HEK293 (cell line): ENCODE results near the gene SPACDR.

Experiments used
- CTCF ChIA-PET: fragments of 350-600 bp; formaldehyde crosslinking; extraction: SDS; loops from one replicate; lab custom pipeline; 2021; ENCODE audit warnings: antibody characterized with exemption; lab: Yijun Ruan, JAX
- POLR2A ChIA-PET: fragments of 300-600 bp; formaldehyde crosslinking; extraction: SDS; loops from one replicate; lab custom pipeline; 2020; ENCODE audit warnings: antibody characterized with exemption, inconsistent platforms; lab: Yijun Ruan, JAX
- H3K27ac ChIP-seq: fragments of 200-500 bp; sonication (Bioruptor generic); 2 replicates; pipeline ENCODE4 v1.5.1; 2014; ENCODE audit warnings: low read depth, low read length, control low read depth, inconsistent platforms; ENCODE audit errors: extremely low read depth
- H3K36me3 ChIP-seq, 2 experiments: fragments of 200-500 bp in 1 of 2; sonication (Bioruptor generic) in 1 of 2; 1 replicate in 1 of 2; 2 replicates in 1 of 2; pipeline ENCODE4 v1.5.1; 2014 to 2017; ENCODE audit warnings: inconsistent platforms in 2 of 2, low read length in 2 of 2; ENCODE audit not compliant: control insufficient read depth in 2 of 2, insufficient read depth in 1 of 2
- H3K4me1 ChIP-seq: fragments of 200-500 bp; sonication (Bioruptor generic); 2 replicates; pipeline ENCODE4 v1.5.1; 2014; ENCODE audit warnings: mild to moderate bottlenecking, low read length, inconsistent platforms; ENCODE audit not compliant: control insufficient read depth, insufficient read depth
- H3K4me3 ChIP-seq: 2 replicates; pipeline ENCODE4 v1.5.1; 2011; ENCODE audit warnings: low read depth, mild to moderate bottlenecking, control low read depth, low read length, moderate library complexity
- H3K9me3 ChIP-seq: fragments of 200-500 bp; sonication (Bioruptor generic); 2 replicates; pipeline ENCODE4 v1.5.1; 2014; ENCODE audit warnings: low read depth, low read length, inconsistent platforms; ENCODE audit not compliant: control insufficient read depth, insufficient read depth
- GFI1B ChIP-seq: fragments of 450-650 bp; formaldehyde crosslinking; IDR thresholded peaks from 2 replicates; pipeline ENCODE4 v1.5.1; 2016; ENCODE audit warnings: missing biosample characterization, missing genetic modification characterization
- PBX3 ChIP-seq: sonication (generic); formaldehyde crosslinking; IDR thresholded peaks from 2 replicates; pipeline ENCODE4 v1.8.1; 2022; ENCODE audit warnings: mild to moderate bottlenecking, moderate library complexity, missing genetic modification reagents
- RBAK ChIP-seq: fragments of 450-650 bp; formaldehyde crosslinking; IDR thresholded peaks from 2 replicates; pipeline ENCODE4 v1.5.1; 2016; ENCODE audit warnings: missing biosample characterization, missing genetic modification characterization
- TCF7L2 ChIP-seq: IDR thresholded peaks from 2 replicates; pipeline ENCODE4 v1.6.1; 2011; ENCODE audit warnings: low read depth, mild to moderate bottlenecking, inconsistent platforms, low read length, moderate library complexity, borderline replicate concordance
- TRIM28 ChIP-seq: IDR thresholded peaks from 2 replicates; pipeline ENCODE4 v1.6.1; 2011; ENCODE audit warnings: low read length, control low read depth, borderline replicate concordance
- ZBTB11 ChIP-seq: fragments of 450-650 bp; formaldehyde crosslinking; conservative IDR thresholded peaks from 2 replicates; pipeline ENCODE4 v1.5.1; 2016; ENCODE audit warnings: low read depth, missing biosample characterization, missing genetic modification characterization
- ZBTB49 ChIP-seq: fragments of 450-650 bp; formaldehyde crosslinking; IDR thresholded peaks from 2 replicates; pipeline ENCODE4 v1.5.1; 2016; ENCODE audit warnings: missing biosample characterization, missing genetic modification characterization, low read depth
- ZNF214 ChIP-seq: fragments of 450-650 bp; formaldehyde crosslinking; IDR thresholded peaks from 2 replicates; pipeline ENCODE4 v1.5.1; 2017; ENCODE audit warnings: missing biosample characterization, mild to moderate bottlenecking, missing genetic modification characterization, borderline replicate concordance
- ZNF274 ChIP-seq, 2 experiments: fragments of 200-500 bp in 1 of 2; fragments of 450-650 bp in 1 of 2; sonication (Bioruptor generic) in 1 of 2; formaldehyde crosslinking in 1 of 2; IDR thresholded peaks; 2 replicates each; pipeline versions ENCODE4 v1.5.1 to v1.6.1; 2014 to 2016; ENCODE audit warnings: borderline replicate concordance in 1 of 2, inconsistent platforms in 1 of 2, low read length in 1 of 2, missing biosample characterization in 1 of 2, missing genetic modification characterization in 1 of 2
- ZNF302 ChIP-seq: fragments of 450-650 bp; formaldehyde crosslinking; IDR thresholded peaks from 2 replicates; pipeline ENCODE4 v1.5.1; 2016; ENCODE audit warnings: missing biosample characterization, missing genetic modification characterization, low read depth
- ZNF350 ChIP-seq: fragments of 450-650 bp; formaldehyde crosslinking; IDR thresholded peaks from 2 replicates; pipeline ENCODE4 v1.5.0; 2017; ENCODE audit warnings: missing biosample characterization, mild to moderate bottlenecking, missing genetic modification characterization
- ZNF354C ChIP-seq: fragments of 450-650 bp; formaldehyde crosslinking; IDR thresholded peaks from 2 replicates; pipeline ENCODE4 v1.5.1; 2016; ENCODE audit warnings: missing biosample characterization, missing genetic modification characterization, low read depth, borderline replicate concordance
- ZNF362 ChIP-seq: fragments of 450-650 bp; formaldehyde crosslinking; IDR thresholded peaks from 2 replicates; pipeline ENCODE4 v1.5.1; 2016; ENCODE audit warnings: missing biosample characterization, missing genetic modification characterization
- ZNF473 ChIP-seq: fragments of 450-650 bp; formaldehyde crosslinking; IDR thresholded peaks from 2 replicates; pipeline ENCODE4 v1.5.1; 2017; ENCODE audit warnings: missing biosample characterization, missing genetic modification characterization
- ZNF558 ChIP-seq: fragments of 450-650 bp; formaldehyde crosslinking; IDR thresholded peaks from 2 replicates; pipeline ENCODE4 v1.5.1; 2016; ENCODE audit warnings: missing biosample characterization, missing genetic modification characterization
- ZNF610 ChIP-seq: fragments of 450-650 bp; formaldehyde crosslinking; IDR thresholded peaks from 2 replicates; pipeline ENCODE4 v1.5.1; 2016; ENCODE audit warnings: missing biosample characterization, missing genetic modification characterization, borderline replicate concordance
- ZNF621 ChIP-seq: fragments of 450-650 bp; formaldehyde crosslinking; IDR thresholded peaks from 2 replicates; pipeline ENCODE4 v1.5.1; 2017; ENCODE audit warnings: missing biosample characterization, missing genetic modification characterization
- ZNF623 ChIP-seq: fragments of 450-650 bp; formaldehyde crosslinking; IDR thresholded peaks from 2 replicates; pipeline ENCODE4 v1.5.1; 2016; ENCODE audit warnings: missing biosample characterization, missing genetic modification characterization
- ZNF629 ChIP-seq: fragments of 450-650 bp; formaldehyde crosslinking; IDR thresholded peaks from 2 replicates; pipeline ENCODE4 v1.5.1; 2017; ENCODE audit warnings: missing biosample characterization, missing genetic modification characterization
- TF ChIP-seq, protein P1 (sequence below): fragments of 450-650 bp; IDR thresholded peaks from 2 replicates; pipeline ENCODE4 v1.5.1; 2018; ENCODE audit warnings: missing biosample characterization, missing genetic modification characterization
- TF ChIP-seq, protein P2 (sequence below): fragments of 450-650 bp; formaldehyde crosslinking; IDR thresholded peaks from 2 replicates; pipeline ENCODE4; 2016; ENCODE audit warnings: missing biosample characterization, missing genetic modification characterization

The SPACDR gene

DNA sequence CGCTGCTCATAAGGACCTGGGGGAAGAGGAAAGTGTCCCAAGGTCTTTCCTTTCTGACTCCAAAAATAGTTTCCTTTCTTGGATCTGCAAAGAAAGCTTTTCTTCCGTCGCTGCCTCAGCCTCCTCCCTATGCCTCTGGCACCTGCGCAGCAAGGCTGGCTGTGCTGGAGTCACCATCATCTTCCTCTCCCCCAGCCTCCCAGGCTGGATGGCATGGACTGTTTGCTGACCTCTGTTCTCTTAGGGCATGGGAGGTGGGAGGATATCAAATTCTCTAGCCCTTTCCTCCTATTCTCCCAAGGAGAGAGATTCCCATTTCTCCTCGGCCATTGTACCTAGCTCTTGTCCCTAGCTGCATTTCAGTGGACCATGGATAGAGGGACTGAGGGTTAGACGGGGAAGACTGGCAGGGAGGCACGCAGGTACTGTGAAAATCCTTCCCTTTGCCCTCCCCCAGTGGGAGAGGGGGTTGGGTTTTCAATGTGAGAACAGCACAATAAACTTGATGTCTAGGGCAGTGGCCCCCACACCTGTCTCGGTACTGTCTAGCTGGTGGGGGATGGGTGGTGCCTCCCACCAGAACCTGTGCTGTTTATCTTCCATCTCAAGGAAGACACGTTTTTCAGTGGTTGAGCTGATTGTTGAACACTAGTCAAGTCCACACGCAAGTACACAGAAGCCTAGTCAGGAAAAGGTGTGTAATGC is 30.3 kb downstream of the SPACDR start (continued):
- TF ChIP-seq, protein P1, sequence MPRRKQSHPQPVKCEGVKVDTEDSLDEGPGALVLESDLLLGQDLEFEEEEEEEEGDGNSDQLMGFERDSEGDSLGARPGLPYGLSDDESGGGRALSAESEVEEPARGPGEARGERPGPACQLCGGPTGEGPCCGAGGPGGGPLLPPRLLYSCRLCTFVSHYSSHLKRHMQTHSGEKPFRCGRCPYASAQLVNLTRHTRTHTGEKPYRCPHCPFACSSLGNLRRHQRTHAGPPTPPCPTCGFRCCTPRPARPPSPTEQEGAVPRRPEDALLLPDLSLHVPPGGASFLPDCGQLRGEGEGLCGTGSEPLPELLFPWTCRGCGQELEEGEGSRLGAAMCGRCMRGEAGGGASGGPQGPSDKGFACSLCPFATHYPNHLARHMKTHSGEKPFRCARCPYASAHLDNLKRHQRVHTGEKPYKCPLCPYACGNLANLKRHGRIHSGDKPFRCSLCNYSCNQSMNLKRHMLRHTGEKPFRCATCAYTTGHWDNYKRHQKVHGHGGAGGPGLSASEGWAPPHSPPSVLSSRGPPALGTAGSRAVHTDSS (tag by site-specific recombination) = peak; percentile 75
- TF ChIP-seq ZNF610 (no peak), ZNF623 (no peak), ZBTB11 (tag by site-specific recombination) (peak; percentile 59), TRIM28 (no peak), ZNF274 (IDR thresholded peaks at IDR 0.05; ENCODE audit: low read length) (no peak), ZNF274 (tag by site-specific recombination; IDR thresholded peaks at IDR 0.05; ENCODE audit: borderline replicate concordance) (no peak), ZNF629 (tag by site-specific recombination) (no peak), ZNF302 (tag by site-specific recombination) (no peak), ZNF214 (tag by site-specific recombination) (no peak), ZNF362 (tag by site-specific recombination) (no peak), TCF7L2 (no peak), PBX3 (no peak)

DNA sequence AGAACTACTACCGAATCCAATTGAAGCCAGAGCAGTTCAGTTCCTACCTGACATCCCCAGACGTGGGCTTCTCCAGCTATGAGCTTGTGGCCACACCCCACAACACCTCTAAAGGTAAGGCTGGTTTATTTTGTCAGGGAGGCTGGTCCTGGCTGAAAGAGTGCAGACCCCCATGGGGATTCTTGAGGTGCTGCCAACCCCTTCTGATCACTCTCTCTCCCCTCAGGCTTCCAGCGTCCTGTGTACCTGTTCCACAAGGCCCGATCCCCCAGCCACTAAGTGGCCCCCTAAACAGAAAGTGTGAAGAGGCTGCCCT is 30.8 kb downstream of the SPACDR start:
- Histone ChIP-seq H3K36me3 (peaks cover 4 to 48% of the 10 kb centered on the region in 2 experiments; a peak in 2 of 3 replicates), H3K4me1 (peaks cover 4% of the 10 kb centered on the region), H3K4me3 (no peak overlapping the region), H3K27ac (peak overlapping the region; percentile 36; the same call in 1 of the 2 replicates), H3K9me3 (no peaks in the 10 kb centered on the region)
- CTCF ChIA-PET = no interaction called here
- POLR2A ChIA-PET = interaction anchor here (0.6 kb wide), 1 partner anchor 73 kb away, joined by 3 read pairs; no protein-coding TSS in a partner anchor
- TF ChIP-seq, protein P2, sequence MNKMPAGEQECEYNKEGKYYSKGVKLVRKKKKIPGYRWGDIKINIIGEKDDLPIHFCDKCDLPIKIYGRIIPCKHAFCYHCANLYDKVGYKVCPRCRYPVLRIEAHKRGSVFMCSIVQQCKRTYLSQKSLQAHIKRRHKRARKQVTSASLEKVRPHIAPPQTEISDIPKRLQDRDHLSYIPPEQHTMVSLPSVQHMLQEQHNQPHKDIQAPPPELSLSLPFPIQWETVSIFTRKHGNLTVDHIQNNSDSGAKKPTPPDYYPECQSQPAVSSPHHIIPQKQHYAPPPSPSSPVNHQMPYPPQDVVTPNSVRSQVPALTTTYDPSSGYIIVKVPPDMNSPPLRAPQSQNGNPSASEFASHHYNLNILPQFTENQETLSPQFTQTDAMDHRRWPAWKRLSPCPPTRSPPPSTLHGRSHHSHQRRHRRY (tag by site-specific recombination) = no peak
- TF ChIP-seq ZNF350 (tag by site-specific recombination) = no peak
- TF ChIP-seq ZBTB11 (tag by site-specific recombination) = no peak
- TF ChIP-seq ZNF473 (tag by site-specific recombination) = no peak
- no peak for TF ChIP-seq RBAK (tag by site-specific recombination)
- no peak for TF ChIP-seq ZBTB49 (tag by site-specific recombination)
- no peak for TF ChIP-seq ZNF558
- TF ChIP-seq ZNF621 (tag by site-specific recombination) = no peak
- no peak for TF ChIP-seq GFI1B (tag by site-specific recombination)
- no peak for TF ChIP-seq ZNF354C (tag by site-specific recombination)
